ENCODE results near the gene NTNG1.

Gene NTNG1

DNA sequence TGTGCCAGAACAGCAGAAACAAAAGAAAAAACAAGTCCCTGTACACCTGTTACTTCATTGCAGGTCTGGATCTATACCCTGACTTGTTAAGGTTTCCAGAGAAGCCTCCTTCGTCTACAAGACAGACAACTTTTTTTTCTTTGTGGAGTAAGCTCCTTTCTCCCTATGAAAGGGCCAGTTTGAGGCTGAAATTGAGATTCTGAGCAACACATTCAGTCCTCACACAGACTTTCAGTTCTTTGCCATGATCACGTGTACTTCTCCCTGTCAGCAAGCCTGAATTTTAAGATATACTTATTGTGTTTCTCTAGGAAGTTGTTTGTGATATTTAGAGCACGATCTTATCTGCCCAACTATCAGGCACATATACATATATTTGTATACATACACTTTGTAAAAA, 374.0 kb downstream of the NTNG1 start:
- no peak for DNase-seq
- intact Hi-C loops (cut with DNase I), result no loop called here

DNA sequence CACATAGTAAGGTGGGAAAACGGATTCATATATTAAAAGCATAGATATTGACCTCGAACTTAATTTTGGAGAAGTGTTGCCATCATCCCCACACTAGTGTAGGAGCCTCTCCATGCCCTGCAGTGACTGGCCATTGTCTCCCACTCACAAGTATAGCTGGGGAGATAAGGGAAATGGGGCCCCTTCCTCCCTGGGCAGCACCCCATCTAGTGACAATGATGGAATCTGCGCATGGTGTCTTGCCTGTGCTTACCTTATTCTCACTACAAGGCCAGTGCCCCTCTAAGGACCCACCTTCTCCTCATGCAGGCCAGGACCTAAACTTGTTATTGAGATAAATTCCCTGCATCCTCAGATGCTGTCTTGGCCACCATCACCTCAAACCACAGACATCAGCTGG, 374.9 kb downstream of the NTNG1 start:
- no peak for DNase-seq
- intact Hi-C loops (cut with DNase I), result no loop called here

DNA sequence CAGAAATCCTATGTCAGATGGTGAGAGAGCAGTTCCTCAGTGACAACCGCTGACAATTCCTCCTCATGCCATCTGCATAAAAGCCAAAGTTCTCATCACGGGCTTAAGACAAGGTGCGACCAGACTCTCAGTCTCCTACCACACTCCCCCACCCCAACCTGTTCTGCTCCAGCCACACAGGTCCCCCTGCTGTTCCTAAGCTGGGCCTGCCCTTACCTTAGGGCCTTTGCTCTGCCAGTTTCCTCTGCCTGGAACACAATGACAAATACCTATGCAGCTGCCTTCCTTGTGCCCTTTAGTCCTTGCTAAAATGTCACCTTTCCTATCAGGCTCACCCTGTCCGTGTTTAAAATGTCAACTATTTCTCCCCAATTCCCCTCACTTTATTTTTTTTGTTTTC, 382.2 kb downstream of the NTNG1 start:
- intact Hi-C loops (cut with DNase I), result no loop called here
- DNase-seq, result no peak

DNA sequence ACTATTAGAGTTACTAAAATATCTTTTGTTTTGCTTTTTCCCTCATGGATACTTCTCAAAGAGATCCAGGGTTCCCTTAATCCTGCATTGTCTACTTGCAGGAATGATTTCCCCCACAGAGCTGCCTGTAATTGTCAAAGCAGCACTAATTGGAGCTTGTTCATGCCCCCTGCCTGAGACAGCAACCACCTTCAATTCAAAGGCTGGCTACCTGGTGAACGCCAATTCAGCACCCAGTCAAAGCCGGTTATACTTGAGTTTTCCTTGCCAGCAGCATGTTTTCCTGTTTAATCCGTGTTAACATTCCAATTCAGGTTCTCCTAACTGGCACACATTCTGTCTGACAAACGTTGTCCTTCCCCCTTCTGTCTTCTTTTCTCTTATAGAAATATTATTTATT, 382.9 kb downstream of the NTNG1 start:
- DNase-seq, result no peak
- intact Hi-C loops (cut with DNase I), result no loop called here

DNA sequence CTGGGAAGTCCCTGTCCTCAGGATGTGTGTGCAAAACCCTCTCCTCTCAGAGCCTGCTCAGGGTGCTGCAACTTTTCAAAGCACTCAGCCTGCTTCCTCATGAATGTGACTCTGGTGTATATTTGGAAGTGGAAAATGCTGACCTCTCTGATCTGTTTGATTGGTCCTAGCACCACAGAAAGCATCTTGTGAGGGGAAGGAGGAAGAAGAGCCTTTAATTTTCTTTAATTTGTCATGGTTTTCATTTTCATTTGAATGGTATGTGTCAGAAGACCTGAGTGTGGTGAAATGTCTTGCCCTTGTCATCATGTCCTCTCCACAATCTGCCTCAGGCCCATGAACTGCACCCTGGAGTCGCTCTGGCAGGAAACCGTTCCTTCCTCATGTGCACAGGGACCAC, 383.5 kb downstream of the NTNG1 start:
- intact Hi-C loops (cut with DNase I), result no loop called here
- DNase-seq, result no peak

GRCh38 chr1:107525145-107525544, 384.3 kb downstream of the NTNG1 start:
- intact Hi-C loops (cut with DNase I), result no loop called here

GRCh38 chr1:107525961-107526360, 385.1 kb downstream of the NTNG1 start:
- intact Hi-C loops (cut with DNase I), result no loop called here
- no peak for DNase-seq

More at GRCh38 chr1:107525145-107525544, 384.3 kb downstream of the NTNG1 start:
- no peak for DNase-seq

DNA sequence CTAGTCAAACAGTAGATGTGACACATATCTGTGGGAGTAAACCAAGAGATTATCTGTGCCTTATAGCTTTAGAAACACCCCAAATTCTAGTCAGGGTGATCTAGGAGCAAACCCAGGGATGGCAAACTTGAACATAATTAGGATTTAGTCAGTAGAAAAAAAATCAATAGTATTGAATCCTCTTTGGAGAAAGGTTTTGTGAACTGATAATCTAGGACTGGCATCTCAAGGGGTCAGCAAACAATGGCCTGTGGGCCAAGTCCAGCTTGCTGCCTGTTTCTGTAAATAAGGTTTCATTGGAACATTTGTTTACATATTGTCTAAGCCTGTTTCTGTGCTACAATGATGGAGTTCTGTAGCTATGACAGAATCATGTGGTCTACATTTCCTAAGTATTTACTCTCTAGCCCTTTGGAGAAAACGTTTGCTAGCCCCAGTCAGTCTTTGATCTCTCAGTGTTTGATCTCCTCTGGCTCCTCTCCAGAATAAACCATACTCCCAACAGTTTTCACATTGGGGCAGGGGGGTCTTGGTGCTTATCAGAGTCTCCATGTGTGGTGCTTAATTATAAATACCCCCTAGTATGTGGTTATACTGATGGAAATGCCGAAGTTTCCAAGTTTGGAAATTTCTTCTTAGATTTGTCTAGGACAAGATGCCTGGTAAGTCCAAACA, 385.8 kb downstream of the NTNG1 start:
- intact Hi-C loops (cut with DNase I), result no loop called here
- no peak for DNase-seq

- intact Hi-C loops (cut with DNase I), result no loop called here
- DNase-seq, result peak in 32 of 42 donors; percentile 10 to 74 (median 46)
These were observed 388.8 kb downstream of the NTNG1 start for GRCh38 chr1:107529511-107530149.

DNA sequence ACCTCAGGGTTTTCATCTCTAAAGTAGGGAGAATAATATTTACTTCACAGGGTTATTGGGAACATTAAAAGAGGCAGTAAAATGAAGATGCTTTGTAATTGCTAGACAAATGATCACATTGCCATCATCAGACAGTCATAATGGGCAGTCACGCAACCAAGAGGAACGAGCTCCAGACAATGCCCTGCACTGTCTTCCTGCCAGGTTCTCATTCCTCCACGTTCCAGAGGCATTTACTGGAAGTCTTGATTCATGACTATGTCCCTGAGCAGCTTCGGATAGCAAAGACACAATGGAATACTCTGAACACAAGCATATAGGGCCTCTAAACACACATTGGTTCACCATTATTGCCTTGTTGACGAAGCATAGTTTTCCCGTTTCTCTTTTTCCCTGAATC, 389.7 kb downstream of the NTNG1 start:
- intact Hi-C loops (cut with DNase I), result no loop called here
- DNase-seq, result no peak

DNA sequence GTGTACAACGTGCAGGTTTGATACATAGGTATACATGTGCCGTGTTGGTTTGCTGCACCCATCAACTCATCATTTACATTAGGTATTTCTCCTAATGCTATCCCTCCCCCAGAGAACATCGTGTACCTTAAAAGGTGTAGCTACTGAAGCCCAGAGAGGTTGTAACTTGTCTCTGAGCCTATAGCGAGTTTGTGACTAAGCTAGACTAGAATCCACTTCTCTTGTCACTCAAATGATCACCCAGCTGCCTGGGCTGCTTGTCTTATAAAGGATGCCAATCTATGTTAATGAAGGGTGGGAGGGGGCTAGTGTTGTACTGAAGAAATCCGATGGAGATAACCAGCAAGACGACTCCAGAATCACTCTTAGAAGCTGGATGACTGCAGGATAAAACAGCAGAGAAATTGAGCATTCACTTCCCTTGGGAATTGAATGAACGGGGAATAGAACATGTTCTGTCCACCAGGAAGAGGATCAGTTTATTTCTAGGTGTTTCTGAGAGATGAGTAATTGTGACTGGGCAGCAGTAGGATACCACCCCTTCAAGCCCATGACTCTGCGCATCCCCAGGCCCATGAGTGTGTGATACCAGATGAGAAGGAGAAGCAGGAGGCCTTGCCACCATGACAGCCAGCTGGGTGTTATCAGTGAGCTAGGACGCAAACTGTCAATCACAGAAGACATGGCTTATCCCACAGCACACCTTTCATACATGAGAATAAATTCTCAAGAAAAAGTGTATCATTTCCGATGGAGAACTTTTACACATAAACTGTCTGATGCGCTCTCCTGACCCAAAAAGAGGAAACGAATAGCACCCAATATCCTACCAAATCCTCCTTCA, 390.4 kb downstream of the NTNG1 start:
- intact Hi-C loops (cut with DNase I), result no loop called here

GRCh38 chr1:107532318-107532717, 391.5 kb downstream of the NTNG1 start:
- intact Hi-C loops (cut with DNase I), result no loop called here
- no peak for DNase-seq

More for the DNA sequence above, 390.4 kb downstream of the NTNG1 start:
- DNase-seq, result no peak
